HG02798 (cell line): Measurements from ENCODE around the gene BIN1.
A peak's percentile ranks its signal among the peaks of the same experiment; 100 is the strongest.

Experiments
- ATAC-seq: cut with Tn5 transposase; IDR thresholded peaks from one replicate; pipeline ENCODE4 v1.9.1; 2021; ENCODE audit warnings: mild to moderate bottlenecking; ENCODE audit not compliant: unreplicated experiment, poor library complexity

Gene BIN1

DNA sequence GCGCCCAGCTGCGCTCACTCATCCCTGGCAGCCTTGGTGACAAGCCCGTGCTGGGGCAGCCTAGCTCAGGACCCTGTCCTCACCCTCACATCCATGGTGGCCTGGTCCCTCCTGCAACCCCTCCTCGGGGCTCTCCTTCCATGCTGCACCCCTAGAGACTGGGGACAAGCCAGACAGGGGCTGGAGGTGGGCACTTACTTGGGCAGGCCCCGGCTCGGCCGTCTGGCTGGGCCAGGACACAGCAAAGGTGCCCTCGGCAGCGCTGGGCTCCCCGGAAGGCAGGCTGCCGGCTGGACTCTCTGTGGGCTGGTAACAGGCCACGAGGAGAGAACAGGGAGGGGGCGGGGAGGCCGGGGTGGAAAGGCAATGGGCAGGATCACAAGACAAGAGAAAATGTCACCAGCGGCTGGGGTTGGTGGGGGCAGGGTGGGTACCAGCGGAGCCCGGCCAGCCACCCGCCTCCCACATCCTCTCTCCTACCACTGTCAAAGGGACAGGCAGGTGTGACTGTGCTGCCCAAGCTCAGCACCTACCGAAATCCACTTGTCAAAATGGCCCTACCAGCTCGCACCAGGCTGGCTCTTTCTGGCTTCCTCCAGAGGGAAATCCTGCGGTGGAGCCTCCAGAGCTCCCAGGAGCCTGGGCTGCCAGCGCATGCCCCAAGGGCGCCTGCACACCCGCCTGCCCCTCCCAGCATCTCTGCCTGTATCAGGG, 54.7 kb downstream of the BIN1 start:
- no peak for ATAC-seq

DNA sequence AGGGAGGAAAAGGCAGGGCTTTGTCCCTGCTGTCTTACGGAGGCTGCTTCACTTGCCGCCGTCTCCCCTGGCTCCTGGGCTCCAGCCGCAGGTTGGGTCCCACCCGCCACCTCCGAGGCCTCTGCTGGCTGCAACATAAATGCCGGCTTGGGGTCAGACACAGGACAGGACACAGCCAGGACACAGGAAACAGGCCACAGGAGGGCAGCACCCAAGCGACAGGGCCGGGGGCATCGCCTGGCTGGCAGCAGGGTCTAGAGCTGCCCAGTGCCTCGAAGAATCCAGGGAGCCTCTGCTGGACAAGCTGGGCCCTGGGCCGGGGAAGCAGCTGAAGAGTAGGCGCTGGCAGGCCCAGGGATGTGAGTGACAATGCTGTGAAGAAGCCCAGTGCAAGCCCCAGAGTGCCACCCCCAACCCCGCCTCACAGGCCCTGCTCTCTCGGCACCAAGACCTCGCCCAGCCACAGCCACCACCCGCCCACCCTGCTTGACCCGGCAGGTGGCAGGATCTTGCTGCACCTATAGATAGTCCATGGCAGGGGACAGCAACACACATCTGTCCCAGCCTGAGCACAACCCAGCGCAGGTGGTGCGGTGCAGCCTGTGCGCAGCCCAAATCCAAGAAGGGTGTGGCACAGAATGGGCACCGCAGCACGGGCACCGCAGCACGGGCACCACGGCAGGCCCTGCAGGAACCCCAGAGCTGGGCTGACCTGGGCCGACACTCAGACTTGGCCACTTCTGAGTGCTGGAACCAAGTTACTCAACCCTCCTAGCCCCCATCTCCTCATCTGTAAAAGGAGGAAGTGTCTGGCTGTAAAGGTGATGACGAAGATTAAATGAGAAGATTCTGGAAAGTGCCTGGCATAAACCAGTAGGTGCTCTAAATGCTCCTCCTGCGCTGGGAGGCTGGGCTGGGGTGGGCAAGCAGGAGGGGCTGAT, 55.6 kb downstream of the BIN1 start:
- no peak for ATAC-seq

DNA sequence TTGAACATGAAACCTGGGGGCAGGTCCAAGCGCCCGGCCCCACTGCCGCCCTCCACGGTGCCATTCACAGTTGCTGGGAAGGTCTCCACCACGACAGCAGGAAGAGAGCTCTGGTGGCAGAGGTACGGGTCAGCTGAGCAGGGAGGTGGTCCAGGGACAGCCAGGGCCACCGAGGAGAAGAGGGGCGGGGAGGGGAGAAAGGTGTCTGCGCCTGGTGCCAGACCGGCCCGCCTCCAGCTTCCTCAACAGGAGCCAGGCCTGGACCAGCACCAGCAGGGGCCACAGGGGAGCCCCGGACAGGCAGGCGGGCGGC, 56.2 kb downstream of the BIN1 start:
- ATAC-seq = no peak

DNA sequence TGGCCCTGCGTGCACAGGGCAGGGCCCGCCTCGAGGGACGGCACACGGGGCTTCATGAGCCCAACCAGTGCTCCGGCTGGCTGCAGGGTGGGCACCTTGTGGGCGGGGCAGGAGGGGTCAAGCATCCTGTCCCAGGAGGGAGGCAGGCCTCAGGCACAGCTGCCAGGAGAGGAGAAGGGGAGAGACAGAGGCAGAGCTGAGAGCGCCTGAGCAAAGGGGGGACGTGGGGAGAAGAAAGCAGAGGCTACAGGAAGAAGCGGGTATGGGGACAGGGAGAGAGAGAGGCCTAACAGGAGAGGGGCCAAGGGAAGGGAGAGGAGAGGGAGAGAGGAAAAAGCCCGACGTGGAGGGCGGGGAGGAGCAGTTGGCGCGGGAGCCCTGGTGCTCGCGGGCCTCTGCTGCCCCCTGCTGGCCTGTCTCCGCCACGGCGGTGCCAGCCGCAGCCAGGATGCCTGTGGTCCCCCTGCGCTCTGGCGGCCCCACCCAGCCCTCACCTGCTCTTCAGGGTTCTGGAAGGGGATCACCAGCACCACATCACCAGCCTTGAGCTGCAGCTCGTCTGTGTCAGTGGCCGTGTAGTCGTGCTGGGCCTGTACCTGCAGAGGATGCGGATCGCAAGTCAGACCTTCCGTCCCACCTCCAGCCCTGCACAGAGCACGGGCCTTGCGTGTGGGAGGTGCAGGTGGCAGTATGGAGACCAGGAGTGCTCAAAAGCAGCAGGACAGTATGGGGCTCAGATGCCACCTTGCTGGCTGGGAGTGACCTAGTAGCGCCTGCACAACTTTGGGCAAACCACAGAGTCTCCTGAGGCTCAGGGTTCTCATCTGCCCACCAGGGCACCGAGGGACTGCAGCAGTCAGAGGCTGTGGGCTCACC, 56.8 kb downstream of the BIN1 start:
- peak; percentile 71 for ATAC-seq

DNA sequence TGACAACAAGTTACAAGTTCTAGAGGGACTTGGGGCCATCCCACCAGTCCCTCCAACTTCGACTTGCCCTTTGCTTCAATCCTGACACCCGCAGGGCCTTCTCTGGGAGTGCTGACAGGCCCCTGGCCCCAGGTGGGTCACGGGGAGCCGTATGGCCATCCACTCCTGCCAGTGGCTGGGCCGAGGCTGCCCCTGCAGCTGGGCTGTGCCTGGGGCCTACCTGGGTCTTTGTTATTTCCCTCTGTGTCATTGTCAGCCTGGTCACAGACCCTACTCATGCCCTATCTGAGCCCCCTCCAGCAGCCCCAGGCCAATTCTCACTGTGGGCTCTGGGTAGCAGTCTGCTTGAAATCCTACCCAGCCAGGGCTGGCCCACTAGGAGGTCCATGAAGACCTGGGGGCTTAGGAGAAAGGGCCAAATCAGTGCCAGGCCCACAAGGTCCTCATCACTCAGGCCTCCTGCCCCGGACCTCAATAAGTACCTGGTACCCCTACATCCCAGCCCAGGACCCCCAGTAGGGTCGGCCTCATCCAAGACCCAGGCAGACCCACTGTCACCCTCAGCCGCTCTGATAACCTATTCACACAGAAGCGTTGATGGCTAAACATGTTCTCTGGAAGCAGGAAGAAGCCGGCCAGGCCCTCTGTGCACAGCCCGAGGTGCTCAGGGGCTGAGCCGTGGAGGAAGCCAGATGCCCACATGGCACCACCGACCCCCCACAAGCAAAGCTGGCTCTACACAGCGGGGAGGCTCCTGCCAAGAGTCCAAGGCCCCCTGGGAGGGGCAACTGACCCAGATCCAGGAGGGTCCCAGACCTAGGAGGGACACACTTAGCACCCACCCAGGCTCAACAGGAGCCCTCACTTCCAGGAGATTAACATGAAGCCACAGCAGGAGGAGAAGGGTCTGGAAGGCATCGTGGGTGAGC, 57.7 kb downstream of the BIN1 start:
- no peak for ATAC-seq

DNA sequence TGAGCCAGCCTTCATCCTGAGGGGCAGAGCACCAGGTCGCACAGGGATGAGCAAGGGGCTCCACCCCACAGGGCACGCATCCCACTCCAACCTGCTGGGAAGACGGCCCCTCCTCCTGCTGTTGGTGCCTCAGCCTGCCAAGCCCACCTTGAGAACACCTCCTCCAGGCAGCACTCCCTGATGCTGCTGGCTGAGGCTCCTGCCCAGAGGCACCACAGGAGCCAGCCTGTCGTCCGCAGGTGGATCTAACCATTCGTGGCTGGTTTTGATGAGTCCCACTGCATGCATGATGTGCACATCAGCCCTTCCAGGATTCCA, 58.4 kb downstream of the BIN1 start:
- ATAC-seq = no peak

DNA sequence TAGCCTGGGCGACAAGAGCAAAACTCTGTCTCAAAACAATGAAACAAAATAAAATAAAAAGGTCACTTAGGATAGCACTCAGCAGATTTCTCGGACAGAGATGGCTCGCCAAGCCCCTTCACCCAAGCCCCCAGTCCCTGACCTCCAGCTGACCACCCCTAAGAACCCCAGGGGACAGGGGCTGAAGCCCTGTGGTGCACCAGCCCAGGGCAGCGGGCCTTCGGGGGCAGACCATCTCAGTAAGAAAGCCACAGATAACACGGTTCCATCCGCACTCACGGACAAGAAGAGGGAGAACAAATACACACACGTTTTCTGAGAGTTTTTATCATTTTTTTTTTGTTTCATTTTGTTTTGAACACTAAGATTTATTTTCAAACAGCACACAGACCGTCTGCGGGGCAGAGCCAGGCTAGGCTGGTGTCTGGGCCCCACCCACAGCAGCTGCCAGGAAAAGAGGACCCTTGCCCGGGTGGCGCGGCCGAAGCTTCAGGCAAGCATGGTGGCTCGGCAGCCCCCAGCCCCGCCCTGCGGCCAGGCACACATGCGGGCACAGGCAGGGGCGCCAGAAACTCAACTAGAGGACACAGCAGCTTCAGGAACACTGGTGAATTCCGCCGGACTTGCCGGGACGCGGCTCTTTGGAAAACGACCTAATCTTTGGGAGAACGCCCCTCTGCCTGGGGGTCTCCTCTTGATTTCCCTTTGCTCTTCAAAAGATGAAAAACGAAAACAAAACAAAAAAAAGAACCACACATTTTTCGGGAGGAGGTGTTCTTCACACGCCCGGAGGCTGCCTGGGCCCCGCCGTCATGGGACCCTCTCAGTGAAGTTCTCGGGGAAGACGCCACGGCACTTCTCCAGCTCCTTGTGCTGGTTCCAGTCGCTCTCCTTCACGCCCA, 59.0 kb downstream of the BIN1 start:
- ATAC-seq = no peak

DNA sequence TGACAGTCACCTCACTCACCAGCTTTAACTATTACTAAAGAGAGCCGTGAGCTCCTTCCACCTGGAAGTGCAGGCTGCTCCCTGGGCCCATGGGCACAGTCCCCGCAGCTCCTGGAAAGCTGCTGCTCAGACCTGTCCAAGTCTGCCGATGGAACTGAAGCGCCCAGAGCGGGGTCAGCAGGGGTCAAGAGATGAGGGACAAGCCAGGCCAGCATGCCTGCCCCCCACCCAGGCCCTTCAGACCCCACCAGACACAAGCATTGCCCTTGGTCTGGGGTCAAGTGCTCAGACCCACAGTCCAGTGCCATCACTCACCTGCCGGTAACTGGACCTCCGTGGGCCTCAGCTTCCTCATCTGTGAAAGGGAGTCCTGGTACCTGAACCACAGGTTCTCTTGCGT, 59.9 kb downstream of the BIN1 start:
- ATAC-seq = no peak

DNA sequence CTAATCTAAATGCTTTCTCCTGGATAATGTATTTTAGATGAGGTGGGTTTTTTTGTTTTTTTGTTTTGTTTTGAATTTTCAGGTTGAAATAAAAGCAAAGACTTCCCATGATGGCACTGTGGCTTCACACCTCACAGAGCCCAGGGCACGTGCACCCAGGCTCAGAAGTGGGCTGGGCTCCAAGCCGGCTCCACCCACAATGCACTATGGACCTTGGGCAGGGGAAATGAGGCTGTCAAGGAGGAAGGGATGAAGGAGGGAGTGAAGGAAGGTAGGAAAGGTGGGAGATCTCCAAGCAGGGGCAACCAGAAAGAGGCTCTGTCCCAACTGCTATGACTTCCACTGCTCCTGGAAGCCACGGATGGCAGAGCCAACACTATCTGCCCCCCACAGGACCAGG, 60.4 kb downstream of the BIN1 start:
- ATAC-seq = no peak

DNA sequence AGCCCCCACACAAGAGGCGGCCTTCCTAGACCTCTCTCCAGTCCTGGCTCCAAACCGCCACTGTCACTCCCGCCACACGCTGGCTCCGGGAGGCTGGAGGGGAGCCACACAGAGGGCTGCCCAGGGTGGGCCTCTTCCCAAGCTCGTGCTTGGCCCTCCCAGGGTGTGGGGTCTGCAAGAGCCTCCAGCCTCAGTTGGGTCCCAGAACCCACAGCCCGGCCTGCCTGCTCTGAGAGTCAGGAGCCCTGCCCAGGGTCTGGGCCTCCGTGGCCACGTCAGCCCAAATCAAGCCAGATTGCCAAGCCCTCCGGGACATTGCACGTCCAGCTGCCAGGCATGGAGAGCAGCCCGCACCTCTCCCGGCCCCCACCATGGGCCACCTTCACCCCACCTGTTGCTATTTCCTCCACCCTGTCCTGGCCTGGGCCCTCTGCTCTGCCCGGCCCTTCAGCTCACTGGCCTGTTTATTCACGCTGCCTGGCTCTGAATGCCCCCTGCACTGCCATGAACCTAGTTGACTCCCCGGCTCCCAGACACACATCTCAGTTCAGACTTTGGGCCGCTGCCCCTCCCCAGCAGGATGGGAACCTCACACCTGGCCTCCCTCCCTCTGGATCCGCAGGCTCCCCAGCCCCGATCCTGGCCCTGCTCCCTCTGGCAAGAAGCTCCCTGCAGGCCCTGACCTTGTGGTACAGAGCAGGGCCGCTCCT, 61.0 kb downstream of the BIN1 start:
- no peak for ATAC-seq

DNA sequence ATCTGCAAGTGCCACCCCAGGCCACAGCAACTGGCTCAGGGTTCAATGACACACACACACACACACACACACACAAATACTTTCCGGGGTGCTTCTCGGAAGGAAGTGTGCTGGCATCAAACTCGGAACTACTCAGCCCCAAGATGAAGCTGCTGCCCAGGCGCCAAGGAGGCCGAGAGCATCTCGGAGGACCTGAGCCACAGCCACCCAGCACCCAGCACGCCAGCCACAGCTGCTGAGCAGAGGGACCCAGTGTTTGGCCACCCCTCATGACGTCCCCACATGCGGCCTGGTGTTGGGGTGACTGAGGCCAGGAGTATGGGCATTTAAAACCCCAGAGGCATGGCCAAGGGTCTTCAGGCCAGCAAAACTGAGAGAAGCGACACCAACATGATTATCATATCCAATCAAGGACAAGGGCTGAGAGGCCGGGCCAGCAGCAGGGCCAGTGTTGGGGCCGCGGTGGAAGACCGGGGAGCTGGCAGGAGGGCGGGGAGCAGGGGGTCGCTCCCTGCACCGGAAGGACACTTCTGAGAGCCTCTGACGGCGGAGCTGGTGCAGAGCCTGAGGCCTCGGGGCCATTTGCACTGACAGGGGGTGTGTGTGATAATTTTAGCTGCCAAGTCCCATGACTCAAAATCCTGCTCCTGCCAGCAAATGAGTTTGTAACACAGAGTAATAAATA, 61.8 kb downstream of the BIN1 start:
- no peak for ATAC-seq

DNA sequence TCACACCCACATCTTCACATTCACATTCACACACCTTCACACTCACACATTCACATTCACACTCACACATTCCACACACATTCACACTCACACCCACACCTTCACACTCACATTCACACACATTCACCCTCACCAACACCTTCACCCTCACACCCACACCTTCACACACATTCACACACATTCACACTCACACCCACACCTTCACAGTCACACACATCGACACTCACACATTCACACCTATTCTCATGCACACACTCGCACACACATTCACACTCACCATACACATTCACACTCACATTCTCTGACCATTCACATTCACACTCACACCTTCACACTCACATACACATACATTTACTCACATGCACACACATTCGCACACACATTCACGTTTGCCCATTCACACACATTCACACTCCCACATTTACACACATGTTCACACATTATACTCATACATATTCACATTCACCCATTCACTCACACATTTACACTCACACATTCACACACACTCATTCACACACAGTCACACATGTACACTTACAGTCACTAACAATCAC, 62.7 kb downstream of the BIN1 start:
- ATAC-seq = no peak

DNA sequence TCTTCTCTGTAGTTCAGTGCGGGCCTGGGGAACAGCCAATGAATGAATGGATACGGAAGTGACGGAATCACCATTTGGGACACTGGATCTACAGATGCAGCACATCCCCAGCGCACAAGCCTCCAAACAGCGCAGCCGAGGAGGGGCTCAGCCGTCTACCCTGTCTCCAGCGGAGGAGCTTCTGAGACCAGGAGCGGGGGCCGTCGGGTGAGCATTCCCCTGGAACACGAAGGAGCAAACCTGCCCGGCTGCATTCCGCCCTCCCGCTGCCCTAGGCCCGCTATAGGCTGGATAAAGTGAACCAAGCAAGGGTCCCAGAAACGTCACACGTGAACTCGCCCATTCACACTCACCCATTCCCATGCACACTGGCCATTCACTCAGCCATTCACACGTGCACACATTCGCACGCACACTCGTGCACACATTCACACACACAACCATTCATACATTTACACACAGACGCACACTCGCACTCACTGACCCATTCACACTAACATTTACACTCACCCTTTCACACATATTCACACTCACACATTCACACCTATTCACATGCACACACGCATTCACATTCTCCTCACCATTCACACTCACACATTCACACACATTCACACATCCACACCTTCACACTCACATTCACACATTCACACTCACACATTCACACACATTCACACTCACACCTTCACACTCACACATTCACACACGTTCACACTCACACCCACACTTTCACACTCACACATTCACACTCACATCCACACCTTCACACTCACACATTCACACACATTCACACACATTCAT, 63.4 kb downstream of the BIN1 start:
- no peak for ATAC-seq

DNA sequence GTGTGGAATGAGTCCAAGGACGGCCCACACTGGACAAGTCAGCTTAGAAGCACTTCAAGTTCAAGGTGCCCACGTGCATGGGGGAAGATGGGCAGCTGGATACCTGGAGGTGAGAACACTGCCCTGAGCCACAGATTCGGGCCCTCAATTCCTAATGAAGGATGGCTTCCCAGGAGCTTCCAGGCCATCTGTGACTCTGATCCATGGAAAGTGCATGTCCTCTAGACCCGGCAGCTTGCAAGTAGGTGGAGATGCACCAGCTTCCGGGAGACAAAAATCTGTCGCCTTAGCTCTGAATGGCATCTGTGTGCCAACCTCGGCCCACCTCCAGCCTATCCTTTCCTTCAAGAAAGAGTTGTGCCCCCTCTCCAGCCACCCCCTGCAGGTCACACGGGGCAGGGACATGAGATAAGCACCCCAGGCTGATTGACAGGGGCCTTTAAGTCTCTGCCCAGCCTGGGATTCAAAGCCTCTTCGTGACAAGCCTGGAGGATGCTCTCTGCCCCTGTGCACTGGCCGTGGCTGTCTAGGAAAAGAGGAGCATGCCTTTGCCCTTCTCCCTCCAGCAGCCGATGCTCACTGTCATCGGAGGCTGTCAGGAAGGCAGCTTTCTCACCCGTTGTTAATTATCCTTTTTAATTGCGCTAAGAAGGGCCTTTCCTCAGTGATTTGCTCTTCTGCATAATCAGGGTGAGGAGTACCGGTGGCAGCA, 65.5 kb downstream of the BIN1 start:
- no peak for ATAC-seq

DNA sequence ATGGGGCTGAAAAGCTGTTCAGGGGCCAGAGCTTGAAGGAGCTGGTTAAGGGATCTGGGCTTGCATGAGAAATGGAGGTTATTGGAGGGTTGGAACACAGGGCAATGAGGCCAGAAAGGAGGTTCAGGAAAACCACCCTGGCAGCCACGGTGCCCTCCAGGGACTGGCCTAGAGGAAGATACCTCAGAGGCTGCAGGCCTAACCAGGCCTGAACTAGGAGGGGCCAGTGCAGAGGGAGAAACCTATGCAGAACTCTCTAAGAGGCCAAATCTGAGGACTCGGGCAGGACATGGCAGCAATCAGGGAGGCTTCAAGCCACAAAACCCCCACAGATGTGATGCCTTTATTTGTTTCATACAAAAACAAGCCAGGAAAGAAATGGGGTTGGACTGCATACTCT, 66.8 kb downstream of the BIN1 start:
- no peak for ATAC-seq

DNA sequence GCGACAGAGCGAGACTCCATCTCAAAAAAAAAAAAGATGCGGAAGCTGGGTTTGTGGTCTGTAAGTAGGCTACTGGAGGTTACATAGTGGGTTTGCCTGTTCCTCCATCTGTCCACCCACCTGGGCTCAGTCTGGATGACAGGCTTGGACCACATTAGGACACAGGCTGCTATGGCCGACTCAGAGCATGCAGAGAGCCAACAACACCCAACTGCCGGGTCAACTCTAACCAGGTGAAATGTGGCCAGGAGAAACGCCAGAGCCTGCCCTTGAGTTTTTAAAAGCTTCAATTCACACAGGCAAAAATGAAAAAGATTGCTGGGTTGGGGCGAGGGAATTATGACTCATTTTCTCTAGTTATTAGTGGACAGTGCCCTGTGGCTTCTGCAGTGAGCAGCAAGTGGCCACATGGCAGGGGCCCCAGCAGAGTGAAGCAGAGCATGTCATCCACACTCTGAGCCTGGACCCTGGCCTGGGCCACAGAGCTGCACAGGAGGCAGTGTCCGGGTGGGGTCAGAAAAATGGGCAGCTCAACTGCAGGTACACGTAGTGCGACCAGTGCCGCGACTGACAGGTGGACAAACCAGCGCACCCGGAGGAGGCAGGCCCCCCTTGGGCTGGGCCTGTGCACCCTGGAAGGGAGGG, 67.4 kb downstream of the BIN1 start:
- peak; percentile 67 for ATAC-seq
